Activated CD4-positive, alpha-beta T cell treated with anti-CD3 and anti-CD28 coated beads for 48 hours (primary cell): ENCODE data around the gene CLCN7.
A peak's percentile ranks its signal among the peaks of the same experiment; 100 is the strongest.

Experiments
- DNase-seq: peaks from one replicate; pipeline ENCODE4 v3.0.0-alpha.2; 2020

The CLCN7 gene

DNA sequence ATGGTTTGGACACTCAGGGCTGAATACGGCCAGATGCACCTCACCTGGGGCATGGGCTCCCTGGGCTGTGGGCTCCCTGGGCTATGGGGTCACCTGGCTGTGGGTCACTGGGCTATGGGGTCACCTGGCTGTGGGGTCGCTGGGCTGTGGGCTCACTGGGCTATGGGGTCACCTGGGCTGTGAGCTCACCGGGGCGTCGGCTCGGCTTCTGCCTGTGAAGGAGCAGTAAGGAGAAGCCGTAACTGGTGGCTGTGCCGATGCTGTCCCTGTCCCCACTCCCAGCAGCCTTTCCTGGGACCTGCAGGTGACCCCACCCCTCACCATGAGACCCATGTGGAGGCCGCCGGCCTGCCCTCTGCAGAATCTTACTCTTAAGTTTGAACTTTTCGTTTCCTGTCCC, 45.8 kb downstream of the CLCN7 start:
- DNase-seq = no peak

DNA sequence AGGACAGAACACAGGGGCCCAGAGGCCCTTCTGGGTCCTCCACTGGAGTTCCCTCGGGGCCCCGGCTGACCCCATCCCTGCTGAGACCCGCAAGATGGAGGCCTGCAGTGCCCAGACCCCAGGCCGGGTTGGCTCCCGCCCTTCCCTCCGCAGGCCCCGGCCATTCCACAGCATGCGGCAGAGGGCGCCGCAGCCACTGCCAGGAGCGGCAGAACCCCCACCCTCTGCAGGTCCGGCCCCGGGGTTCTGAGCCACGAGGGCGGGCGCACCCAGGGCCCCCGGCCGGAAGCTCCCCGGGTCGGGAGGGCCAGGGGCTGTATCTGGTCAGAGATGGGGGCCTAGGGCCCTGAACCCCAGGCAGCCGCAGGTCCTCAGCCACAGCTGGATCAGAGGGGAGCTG, 46.3 kb downstream of the CLCN7 start:
- DNase-seq = peak; percentile 70

DNA sequence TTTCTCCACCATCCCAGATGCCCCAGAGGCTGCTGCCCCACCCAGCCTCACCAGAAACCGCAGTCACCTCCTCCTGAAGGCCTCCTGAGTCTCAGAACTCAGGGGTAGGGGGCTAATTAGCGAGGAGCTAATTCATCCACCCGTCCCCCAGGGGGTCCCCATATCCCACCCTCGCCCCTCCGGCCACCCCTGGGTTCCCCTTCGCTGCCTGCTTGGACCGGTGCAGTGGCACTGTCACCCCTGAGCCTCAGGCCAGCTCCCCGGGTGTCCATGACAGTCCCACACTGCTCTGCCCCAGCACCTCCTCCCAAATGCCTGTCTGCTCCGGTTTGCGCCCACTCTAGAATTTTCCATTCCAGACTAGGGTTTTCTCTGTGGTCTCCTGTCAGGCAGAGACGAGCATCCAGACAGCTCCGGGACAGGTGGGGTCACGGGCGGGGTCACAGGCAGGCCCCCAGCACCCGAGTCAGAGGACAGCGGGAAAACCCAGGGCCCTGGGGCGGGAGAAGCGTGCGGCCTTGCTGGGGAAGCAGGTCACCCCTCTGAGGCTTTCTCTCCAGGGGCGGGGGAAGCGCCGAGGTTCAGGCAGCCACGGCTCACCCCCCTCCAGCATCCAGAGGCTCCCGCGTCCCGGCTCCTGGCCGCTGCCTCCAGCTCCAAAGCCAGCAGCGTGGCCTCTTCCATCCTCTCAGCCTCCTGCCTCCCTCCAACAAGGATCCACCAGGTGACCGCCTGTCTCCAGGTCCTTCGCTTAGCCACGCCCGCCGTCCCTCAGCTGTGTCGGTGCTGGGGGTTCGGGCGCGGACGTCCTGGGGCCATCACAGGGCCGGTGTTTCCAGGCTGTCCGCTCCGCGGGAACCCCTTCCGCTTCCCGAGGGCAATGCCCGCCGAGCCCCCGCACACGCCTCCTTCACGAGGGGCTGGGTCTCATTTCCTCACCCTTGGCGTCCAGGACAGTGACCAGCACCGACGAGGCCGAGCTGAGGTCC, 47.1 kb downstream of the CLCN7 start:
- DNase-seq = no peak

DNA sequence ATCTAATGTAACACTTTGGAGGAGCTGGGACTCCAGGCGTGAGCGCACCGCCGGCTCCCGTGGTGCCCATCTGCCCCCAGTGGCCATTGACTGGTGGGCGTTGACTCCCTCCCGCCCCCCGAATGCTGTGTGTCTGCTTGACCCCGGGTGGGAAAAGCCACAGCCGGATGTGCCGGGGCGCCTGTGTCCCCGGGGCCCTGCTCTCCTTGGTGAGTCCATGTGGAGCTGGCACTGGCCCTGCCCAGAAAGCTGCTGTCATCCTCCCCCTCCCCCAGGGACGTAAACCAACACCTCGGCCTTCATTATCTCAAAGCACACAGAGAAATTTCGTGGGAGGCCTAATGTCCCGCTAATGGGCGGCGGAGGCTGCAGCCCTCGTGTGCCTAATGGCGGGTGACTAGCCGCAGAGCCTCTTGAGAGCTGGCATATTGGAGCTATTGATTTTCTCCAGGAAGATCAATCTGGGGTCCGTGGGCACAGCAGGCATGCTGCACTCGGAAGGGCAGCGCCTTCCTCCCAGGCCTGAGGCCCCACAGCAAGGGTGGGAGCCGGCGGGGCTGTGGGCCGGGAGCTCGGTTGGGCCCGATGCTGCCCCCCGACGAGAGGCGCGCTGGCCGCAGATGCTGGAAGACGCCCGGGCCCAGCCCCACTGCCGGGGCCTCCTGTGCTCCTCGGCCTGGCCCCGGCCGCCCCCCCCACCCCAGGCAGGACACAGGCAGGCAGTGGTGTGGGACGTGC, 47.9 kb downstream of the CLCN7 start:
- no peak for DNase-seq

DNA sequence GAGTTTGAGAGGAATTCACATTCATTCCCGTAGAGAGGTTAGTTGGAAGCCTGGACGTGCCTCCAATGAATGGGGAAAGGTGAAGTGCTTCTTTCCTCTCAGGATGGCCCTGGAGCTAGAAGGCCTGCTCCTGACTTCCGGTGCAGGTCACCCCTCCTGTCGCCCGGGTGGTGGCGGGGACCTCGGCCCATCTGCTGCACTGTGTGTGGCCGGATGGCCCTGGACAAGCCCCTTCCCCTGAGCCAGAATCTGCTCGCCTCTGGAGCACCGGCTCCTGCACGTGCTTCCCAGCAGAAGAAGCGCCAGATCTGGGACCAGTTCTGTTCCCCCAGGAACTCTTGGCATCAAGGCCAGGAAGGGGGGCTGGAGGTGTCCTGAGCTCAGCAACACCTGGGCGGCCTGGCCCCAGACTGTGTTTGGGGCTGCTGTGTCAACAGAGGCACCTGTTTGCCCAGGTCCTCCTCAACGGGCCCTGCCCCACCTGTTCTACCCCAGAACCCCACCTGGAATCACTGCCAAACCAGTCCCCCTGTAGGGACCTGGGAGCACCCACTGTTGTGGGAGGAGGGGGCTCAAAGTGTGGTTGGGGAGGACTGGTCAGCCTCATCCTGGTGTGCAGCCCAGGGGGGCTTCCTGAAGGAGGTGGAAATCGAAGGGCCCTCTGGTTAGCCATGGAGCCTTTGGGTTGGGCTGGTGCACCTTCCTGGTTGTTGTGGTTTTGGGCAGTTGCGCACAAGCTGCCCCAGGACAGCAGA, 49.0 kb downstream of the CLCN7 start:
- no peak for DNase-seq

DNA sequence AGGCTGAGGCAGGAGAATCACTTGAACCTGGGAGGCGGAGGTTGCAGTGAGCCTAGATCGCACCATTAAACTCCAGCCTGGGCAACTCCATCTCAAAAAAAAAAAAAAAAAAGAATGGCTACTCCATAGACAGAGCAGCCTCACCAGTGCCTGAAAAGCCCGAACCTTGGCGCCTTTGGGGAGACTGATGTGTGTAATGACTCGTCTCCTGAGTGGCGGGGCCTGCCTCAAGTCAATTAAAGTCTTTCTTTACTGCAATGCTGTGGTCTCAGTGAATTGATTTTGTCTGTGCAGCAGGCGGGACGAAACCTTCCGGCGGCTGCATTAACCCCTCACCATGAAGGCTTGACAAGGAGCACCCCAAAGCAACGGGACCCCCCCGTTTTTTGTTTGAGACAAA, 50.8 kb downstream of the CLCN7 start:
- peak; percentile 17 for DNase-seq

DNA sequence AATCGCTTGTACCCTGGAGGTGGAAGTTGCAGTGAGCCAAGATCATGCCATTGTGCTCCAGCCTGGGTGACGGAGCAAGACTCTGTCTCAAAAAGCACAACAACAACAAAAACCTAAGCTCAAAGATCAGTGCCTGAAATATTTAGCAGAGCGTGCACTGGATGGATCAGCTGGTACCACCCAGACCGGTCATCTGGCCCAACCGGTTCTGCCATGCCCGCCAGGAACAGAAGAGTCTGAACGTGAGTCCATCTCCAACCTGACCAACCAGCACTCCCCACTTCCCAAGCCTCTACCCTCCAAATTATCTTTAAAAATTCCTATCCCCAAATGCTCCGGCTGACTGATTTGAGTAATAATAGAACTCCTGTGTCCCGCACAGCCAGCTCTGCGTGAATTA, 52.8 kb downstream of the CLCN7 start:
- DNase-seq = no peak

DNA sequence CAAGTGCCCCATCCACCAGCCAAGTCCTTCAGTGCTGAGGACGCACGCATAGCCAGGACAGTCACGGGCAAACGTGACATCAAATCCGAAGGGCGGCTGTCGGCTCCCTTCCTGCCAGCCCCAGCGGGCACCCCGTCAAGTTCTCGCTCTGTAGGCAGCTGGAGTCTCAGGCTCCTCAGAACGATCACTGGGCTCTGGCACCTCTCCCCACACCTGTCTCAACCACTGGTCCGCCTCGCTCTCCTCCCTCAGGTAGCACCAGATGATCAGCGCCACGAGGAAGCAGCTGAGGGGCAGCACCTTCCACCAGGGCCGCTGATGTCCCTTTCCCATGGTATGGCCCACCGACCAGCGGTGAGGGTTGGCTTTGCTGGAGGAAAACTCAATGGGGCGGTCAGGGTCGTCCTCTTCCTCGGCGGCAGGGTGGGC, 54.7 kb downstream of the CLCN7 start:
- peak; percentile 25 for DNase-seq

DNA sequence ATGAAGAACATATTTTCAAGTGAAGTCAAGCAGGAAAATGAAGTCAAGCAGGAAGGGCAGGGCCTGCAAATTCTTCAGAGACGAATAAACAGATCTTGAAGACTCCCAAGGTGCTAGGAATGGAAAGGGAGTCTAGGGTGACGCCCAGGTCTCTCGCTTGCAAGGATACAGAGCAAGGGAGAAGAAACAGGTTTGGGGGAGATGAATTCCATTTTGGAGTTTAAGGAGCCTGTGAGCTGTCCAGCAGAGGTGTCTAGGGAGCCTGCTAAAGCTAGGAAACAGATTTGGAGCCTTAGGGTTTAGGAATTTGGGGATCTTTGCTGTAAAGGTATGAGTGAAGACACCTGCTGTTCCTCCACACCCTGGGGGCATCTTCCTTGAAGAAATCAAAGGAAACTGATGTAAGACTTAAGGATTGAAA, 58.3 kb downstream of the CLCN7 start:
- no peak for DNase-seq

DNA sequence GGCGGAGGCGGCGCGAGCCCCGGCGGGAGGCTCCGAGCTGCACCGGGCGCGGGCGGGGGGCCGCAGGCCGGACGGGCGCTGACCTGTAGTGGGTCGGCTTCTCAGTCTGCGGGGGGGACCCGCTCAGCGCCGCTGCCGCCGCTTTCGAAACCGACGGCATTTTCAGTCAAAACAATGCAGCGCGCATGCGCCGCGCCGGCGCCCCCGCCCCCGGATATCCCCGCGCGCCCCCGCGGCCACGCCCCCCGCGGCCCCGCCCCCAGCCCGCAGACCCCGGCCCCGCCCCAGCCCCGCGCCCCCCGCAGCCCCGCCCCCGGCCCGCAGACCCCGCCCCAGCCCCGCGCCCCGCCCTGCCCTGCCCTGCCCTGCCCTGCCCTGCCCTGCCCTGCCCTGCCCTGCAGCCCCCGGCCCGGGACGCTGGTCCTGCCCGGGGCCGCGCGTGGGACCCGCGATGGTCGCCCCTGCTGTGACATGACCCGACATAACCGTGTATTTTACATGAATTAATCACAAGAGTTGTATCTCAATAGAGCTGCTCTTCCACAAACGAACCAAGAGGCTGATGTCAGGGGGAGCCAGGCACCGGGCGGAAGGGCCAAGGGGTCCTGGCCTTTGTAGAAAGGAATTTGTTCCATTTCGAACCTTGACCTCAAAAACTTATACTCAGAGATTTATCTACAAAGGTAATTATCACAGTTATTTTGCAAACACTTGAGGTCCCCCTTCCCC, 60.1 kb downstream of the CLCN7 start, which contains the start of gene UNKL:
TSS of gene UNKL (minus strand) at position 173 of the 729 bp plus-strand sequence. CDS start at position 160, 13 bp downstream.
- peak; percentile 86 for DNase-seq

DNA sequence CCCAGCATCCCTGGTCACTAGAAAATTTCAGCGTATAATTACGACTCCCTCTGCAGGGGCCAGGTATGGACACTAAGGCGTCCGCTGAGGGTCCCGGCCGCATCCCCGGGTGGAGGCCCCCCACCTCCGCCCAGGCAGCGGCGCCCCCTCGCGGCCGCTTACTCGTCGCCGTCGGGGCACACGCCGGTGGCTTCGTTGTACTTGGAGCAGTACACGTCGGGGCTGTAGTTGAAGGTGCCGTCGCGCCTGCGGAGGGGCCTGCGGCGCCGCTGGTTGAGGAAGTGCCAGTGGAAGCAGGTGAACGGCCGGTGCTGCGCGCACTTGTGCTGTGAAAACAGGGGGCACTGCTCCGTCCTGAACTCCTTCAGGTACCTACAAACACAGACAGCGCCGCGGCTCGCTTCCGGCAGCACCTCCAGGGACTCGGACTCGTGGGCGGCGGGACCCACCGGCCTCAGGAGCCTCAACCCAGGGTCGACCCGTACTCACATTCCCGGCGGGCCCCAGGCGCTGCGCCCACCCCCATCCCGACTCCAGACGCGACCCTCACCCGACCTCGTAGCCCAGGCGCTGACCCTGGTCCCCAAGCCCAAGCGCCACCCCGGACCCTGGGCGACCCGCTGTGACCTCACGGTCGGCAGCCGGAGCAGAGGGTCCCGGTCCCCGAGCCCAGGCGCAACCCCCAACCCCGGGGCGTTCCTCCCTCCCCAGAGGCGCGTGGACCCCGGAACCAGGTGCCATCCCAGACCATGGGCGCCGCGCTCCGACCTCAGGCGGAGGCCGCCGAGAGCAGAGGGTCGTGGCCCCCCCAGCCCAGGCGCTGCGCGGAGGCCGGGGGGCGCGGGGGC, 60.9 kb downstream of the CLCN7 start:
- DNase-seq = peak; percentile 78

DNA sequence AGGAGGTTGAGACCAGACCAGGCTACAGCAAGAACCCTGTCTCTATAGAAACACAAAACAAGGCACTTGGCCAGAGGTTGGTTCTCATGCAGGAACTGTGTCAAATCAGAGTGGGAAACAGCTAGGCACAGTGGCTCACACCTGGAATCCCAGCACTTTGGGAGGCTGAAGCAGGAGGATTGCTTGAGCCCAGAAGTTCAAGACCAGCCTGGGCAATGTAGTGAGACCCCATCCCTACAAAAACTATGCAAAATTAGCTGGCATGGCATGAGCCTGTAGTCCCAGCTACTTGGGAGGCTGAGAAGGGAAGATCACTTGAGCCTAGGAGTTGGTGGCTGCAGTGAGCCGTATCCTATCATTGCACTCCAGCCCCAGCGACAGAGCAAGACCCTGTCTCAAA, 62.0 kb downstream of the CLCN7 start:
- no peak for DNase-seq

DNA sequence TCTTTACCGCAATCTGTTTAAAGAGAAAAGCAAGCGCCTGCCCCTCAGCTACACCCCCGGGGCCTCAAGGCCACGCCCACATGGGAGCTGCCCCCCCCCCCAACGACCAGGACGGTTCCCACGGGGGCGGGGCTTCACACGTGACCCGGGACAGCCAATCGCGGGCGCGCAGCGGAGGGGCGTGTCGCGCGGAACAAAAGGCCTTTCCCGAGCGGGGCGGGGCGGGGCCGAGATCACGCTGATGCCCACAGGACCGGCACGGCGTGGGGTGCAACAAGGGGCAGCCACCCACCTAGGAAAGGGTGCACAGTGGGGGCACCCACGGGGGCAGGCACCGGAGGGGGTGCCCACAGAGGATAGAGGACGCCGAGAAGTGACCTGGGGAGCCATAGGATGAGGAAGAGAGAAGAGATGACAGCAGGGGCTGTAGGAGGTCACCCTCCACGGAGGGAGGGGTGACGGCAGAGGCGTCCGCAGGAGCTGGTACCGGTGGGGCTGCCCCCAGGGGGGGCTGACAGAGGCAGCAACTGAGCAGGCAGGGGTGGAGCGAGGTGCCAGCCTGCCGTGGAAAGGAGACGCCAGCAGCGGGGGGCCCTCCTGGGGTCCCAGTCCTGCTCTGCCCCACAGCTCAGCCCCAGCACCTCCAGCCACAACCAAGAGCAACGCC, 66.5 kb downstream of the CLCN7 start:
- DNase-seq = peak; percentile 96

DNA sequence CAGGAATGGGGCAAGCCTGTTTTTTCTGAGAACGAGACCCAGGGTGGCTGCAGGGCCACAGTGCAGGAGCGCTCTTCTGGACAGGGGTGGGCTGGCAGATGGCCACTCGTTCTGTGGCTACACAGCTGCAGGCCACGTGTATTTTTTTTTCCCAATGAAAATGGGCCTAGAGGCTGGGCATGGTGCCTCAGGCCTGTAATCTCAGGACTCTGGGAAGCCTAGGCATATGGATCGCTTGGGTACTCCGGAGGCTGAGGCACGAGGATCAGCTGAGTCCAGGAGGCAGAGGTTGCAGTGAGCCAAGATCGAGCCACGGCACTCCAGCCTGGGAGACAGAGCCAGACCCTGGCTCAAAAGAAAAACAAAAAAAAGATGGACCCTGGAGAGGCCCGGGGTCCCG, 67.1 kb downstream of the CLCN7 start:
- no peak for DNase-seq

DNA sequence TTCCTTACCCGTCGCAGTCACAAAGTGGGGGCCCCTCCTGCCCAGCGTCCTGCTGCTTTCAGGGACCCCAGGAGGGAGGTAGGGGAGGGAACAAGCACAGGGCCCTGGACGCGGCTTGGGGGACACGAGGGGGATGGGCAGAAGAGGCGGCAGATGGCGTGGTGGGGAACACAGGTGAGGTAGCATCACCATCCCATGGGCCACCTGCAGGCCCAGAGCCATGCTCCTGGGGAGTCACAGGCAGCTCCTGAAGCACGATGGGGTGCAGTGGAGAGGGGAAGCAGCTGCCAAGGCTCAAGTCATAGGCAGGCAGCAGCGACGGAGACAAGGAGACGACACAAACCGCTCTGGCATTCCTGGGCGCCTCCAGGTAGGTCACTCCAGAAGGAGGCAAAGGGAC, 71.1 kb downstream of the CLCN7 start:
- no peak for DNase-seq

DNA sequence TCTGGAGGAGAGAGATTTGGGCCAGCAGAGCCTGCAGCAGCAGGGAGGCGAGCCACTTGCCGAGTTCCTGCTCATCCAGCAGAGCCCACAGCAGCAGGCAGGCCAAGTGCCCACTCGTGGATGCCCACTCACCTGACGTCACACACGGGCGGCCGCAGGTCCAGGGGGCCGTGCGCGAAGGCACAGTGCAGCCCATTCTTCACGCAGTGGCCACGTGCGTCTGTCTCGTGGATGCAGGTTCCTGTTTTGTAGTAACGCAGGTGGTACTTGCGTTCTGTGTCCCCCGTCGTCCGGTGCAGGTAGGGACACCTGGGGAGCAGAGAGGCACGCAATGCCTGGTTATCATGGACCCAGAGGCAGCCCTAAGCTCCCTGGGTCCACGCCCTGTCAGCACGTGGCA, 71.8 kb downstream of the CLCN7 start:
- DNase-seq = no peak

DNA sequence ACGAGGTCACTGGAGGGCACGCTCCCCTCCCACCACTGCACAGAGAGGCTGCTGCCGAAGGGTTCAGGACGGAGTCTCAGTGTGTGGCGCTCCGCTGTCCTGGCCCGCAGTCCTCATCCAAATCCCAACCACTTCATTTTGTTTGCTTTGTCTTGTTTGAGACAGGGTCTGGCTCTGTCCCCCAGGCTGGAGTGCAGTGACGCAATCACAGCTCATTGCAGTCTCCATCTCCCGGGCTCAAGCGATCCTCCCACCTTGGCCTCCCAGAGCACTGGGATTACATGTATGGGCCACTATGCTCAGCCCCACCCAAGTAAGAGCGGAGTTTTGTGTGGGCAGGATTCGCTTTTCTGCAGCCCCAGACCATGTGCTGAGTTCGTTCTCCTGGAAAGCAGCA, 73.1 kb downstream of the CLCN7 start:
- DNase-seq = no peak

DNA sequence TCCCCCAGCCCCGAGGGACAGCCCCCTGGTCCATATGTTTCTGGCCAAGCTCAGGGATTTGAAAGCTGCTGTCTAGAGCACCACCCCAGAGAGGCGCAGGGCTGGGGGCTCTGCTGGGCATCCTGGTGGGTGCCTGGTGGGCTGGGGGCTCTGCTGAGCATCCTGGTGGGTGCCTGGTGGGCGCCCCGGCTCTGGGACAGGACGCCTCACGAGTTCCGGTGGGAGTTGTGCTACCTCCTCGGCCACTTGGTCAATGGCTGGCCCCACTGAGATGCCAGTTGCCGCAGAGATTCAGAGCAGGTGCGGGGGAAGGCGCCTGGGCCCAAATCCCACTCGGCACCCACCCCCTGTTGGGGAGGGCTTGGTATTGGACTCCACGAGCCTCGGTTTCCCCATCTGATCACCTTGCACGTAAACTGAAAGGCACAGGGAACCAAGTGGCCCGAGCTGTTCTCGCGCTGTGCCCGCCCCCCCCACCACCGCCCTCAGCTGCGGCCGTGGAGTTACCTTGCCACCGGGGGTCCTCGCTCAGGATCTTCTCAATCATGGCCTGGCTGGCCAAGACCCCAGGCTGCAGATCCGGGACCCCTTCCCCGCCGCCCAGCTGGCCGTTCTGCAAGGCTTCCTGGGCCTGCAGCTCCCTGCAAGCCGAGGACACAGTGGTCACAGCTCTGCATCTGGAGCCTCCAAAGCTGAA, 73.6 kb downstream of the CLCN7 start:
- no peak for DNase-seq

DNA sequence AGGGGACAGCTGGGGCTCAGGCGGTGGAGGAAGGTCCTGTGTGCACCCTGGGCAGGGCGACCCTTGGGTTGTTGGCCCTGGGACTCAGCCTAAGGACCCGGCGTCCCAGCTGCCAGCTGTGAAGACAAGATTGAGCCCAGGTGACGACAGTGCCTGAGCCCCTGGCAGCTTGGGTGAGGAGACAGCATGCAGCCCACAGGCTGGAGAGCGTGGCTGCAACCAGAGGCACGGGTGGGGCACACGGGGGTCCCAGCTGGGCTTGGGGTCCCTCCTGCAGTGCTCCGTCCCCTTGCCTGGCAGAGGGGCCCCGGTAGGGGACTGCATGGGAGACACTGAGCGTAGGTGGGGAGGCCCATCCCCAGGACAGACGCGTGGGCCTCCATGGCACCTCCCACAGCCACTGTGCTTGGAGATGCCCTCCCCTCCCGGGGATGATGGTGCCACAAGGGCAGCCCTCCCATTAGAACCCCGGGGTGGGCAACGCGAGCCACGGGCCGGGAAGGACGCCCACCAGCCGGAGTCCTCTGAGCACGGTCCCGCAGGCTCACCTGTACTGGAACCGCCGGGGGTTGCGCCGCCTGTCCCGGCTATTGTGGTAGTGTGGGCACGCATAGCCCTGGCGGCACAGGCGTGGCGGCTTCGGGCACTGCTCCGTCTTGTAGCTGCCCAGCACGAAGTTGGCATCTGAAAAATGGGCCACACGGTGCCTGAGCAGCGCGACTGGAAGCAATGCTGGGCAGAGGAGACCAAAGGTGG, 75.8 kb downstream of the CLCN7 start:
- DNase-seq = no peak
